AG10803 (cell line): ENCODE data around the gene FEM1C.

ENCODE experiments used
- DNase-seq: peaks from one replicate; pipeline ENCODE4 v3.0.0; 2010; ENCODE audit warnings: low read depth
- H3K4me3 ChIP-seq: 2 replicates; pipeline ENCODE4 v1.5.1; 2011; ENCODE audit warnings: mild to moderate bottlenecking, low read length, control low read depth
- CTCF ChIP-seq: conservative IDR thresholded peaks from 2 replicates; pipeline ENCODE4 v1.5.1; 2011; ENCODE audit warnings: mild to moderate bottlenecking, low read length, control low read depth, inconsistent platforms

Gene FEM1C

DNA sequence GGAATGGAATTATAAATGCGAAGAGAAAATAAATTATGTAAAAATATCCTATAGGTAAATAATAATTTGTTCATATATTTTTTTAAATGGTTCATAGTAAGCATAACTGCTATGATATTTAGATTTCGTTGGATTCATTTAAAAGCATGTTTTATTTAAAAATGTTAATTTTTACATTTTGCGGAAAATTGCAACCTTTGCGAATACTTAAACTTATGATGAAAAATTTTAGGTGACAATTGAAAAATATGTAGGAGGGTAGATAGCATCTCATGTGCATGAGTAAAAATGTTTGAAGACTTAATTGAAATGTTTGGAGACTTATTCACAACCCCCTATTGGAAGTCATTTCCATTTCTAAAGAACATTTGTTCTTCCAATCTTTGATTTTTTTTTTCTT, 4.1 kb upstream of the FEM1C start:
- no peak for TF ChIP-seq CTCF
- no peak for DNase-seq
- no peak overlapping the region for H3K4me3 ChIP-seq

GRCh38 chr5:115545351-115545882, 842 bp upstream of the FEM1C start:
- no peak for DNase-seq
- TF ChIP-seq CTCF = no peak
- no peak overlapping the region for H3K4me3 ChIP-seq

DNA sequence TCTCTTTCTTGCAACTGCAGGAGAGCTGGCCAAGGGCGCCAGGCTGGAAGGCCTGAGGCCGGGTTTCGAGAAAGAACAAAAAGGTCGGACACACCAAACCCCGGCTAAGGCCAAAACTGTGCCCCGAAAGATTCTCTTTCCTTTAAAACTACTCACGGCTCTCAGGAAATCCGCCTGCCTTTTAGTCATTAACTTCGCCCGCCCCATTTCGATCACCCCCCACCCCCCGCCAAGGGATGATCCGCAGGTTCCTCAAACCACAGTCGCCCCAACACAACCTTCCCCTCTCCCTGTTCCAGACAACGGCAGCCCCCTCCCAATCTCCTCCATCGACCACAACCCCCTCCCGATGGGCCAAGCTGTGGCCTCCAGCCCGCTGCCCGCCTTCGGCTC, 536 bp downstream of the FEM1C start:
- no peak for DNase-seq
- peak overlapping the region; percentile 80 for H3K4me3 ChIP-seq
- no peak for TF ChIP-seq CTCF

DNA sequence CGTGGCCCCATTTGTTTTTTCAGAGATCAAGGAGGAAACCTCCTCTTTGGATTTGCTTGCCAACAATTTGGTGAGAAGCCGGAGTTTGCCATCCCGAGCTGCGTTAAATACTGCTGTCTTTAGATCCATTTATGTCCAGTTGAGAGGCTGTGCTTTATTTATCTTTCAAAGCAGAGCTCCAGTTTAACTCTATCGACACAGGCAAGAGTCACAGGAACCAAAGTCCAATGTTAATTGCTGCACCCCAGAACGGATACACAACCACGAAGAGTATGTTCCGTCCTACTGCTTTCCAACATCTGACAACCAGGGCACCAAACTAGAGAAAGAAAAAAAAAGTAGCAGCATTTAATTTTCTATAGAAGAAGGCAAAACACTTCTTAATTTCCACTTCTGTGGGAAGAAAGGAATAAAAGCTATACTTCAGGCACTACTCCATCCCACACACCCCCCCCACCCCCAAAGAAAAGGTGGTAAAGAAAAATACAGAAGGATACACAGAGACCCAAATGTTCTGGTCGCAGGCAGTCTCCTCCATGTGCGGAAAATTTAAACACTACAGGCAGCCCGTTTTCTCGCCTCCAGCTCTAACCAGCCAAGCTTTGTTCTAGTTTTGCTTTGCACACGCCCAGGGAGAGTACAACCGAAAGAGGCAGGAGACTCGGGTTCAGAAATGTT, 1.1 kb downstream of the FEM1C start:
- peak overlapping the region; percentile 80 for H3K4me3 ChIP-seq
- peak; percentile 54 for DNase-seq

DNA sequence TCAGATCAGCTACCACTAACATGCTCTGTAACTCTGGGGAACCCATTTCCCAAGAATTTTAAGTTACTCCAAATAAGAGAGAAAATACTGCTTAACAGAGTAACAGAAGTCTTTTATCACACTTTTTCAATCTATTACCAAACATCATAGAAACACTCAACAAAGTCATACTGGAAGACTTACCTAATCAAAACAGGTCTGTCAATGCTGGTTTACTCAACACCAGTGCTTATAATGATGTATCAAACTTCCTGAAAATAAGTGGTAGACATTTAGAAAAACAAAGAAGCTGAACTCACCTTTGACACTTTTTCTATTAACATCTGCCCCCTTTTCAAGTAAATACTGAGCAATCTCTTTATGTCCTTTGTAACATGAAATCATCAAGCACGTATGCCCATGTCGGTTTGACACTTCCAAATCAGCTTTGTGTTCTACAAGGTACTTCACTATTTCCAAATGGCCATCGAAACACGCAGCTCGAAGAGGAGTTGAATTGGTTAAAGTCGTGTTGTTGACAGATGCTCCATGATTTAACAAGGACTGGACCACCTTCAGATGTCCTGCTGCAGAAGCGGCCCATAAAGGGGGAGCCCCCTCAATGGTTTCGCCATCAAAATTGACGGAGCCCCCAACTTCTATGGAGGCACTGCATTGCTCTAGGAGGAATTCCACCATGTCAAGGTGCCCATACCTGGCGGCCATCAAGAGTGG, 1.8 kb downstream of the FEM1C start:
- H3K4me3 ChIP-seq = peak overlapping the region; percentile 80
- no peak for TF ChIP-seq CTCF
- DNase-seq = no peak

More for the DNA sequence above, 1.1 kb downstream of the FEM1C start:
- TF ChIP-seq CTCF = peak; percentile 5; the same call in 1 of the 2 replicates

DNA sequence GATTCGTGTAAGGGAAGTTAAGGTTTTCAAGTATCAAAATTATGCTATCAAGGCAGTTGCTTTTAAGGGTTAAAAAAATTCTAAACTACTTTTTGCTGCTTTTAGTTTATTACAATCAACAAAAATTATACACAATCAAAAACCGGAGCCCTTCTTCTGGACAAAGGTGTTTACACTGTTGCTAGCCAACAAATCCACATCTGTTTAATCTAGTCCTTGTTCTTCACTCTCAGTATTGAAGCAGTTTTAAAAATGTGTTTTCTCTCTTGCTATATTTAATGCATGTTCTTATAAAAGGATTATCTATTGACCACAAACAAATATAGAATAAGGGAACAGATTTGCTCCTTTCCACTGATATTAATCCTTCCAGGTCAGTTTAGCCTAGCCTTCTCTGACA, 2.5 kb downstream of the FEM1C start:
- peak overlapping the region; percentile 80 for H3K4me3 ChIP-seq
- DNase-seq = peak; percentile 20
- TF ChIP-seq CTCF = no peak

GRCh38 chr5:115541611-115542010, 3.0 kb downstream of the FEM1C start:
- peak overlapping the region; percentile 80 for H3K4me3 ChIP-seq
- no peak for DNase-seq
- peak; percentile 13; the same call in 1 of the 2 replicates for TF ChIP-seq CTCF
